NCI-H526 (cell line): ENCODE results near the gene NOS1.

ENCODE experiments used
- DNase-seq, 2 experiments: peaks; one replicate each; lab custom pipeline; 2025; lab: John Stamatoyannopoulos, UW

Gene NOS1

DNA sequence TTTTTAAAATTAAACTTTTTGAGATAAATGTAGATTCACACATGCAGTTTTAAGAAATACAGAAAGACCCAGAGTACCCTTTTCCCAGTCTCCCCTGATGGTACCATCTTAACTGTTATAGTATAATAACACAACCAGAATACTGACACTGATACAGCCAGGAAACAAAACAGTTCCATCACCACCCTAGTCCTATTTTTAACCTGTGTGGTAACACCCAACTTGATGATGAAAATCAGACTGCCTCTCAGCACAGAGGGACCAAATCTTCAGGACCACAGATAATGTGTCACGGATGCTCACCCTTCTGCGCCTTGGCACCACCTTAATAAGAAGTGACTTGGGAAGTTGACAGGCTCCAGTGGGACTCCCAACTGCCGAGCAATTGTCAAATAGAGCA, 189.3 kb downstream of the NOS1 start:
- DNase-seq, result no peak

DNA sequence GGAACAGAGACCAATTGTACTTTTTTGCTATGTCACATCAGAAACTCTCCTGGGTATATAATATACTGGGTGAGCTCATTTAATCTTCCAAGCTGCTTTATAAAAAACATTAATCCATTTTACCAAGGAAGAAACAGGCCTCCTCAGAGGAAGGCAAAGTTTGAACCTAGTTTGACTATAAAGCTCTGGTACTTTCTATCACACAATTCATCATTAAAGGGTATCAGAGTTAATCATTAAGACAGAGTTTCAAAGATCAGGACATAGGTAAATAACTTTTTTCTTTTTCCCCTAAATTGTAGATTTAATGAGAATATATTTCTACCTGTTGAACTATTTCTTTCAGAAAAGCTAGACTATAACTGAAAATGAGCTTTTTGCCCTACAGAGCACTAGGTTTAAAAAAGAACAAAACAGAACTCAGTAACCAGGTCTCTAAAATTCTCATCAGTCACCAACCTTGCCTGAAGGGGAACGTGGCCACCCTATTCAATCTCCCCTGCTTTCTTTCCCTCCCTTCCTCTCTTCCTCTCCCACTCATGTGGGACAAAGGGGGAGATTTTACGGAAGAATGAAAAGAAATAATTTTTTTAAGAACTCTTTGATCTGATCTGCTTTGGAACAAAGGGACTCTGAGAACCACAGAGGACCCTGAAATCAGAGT, 189.8 kb downstream of the NOS1 start:
- no peak for DNase-seq

DNA sequence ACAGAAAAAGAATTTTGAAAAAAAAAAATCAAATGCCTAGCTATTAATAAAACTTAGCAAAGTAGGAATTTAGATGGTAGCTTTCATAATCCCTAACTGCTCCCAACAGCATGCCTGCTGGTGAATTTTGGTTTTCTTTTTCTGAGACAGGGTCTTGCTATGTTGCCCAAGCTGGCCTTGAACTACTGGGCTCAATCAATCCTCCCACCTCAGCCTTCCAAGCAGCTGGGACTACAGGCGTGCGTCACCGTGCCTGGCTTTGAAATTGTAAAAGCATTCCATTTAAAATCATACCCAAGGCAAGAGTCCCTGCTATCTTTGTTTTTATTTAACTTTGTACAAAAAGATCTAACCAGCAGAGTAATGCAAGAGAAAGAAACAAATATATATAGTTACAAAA, 191.9 kb downstream of the NOS1 start:
- no peak for DNase-seq

DNA sequence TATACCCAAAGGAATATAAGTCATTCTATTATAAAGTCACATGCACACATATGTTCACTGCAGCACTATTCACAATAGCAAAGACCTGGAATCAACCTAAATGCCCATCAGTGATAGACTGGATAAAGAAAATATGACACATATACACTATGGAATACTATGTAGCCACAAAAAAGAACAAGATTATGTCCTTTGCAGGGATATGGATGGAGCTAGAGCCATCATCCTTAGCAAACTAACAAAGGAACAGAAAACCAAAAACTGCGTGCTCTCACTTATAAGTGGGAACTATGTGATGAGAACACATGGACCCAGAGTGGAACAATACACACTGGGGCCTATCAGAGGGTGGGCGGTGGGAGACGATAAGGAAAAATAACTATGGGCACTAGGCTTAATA, 192.4 kb downstream of the NOS1 start:
- DNase-seq, result no peak

DNA sequence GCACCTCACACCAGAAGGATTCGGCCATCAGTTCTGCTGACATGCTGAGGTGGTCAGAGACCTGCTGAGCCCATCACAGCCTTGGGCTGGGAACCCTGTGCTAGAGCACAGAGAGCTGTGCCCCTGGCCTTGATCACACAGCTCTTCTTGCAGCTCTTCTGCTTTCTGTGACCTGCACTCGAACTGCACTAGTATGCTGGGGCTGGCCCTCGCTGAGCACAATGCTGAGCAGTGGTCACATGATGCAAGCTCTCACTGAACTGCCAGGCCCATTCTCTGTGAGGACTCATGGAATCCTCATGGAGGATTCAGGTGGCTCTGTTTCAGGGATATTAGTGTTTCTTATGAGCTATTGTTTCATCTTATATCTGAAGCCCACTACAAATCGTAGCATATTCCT, 193.7 kb downstream of the NOS1 start:
- no peak for DNase-seq

DNA sequence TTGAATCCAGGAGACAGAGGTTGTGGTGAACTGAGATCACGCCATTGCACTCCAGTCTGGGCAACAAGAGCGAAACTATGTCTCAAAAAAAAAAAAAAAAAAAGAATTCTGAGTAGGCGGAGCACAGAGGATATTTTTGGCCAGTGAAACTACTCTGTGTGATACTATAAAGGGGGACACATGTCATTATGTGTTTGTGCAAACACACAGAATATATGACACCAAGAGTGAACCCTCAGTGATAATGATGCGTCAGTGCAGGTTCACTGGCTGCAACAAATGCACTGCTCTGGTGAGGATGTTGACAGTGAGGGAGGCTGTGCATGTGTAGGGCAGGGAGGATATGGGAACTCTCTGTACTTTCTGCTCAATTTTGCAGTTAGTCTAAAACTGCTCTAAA, 195.3 kb downstream of the NOS1 start:
- DNase-seq, result no peak

DNA sequence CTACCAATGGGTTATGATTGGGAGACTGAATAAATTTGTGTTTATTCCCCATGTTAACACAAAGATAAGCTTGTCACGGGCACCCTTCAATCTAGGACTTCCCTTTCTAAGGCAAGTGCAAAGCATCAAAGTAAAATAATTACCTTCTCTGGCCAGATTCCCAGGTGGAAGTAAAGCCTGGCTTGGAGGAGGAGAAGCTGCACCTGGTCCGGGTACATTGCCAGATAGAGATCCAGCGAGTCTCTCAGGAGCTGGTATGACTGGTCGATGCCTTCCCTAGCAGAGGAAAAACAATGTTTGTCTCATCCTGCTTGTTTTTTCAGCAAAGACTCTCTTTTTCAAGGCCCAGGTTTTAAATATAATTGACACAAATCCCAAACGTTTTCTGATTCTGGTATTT, 196.1 kb downstream of the NOS1 start:
- no peak for DNase-seq

DNA sequence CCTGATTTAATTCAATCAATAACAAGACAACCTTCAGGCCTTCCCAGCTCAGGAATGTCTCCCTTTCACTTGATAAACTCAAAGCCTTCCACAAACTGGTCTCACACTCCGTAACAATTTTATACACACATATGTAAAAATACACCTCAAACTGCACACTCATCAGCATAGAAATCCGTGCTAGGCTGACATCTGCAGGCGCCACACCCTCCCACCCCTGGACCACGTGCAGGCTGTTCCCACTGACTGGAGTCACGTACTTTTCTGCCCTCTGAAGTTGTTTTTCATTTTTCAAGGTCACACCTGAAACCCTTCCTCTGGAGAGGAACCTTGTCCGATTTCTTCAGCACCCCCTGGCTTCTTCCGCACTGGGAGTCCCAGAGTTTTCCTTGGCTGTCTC, 198.8 kb downstream of the NOS1 start:
- DNase-seq, result no peak

DNA sequence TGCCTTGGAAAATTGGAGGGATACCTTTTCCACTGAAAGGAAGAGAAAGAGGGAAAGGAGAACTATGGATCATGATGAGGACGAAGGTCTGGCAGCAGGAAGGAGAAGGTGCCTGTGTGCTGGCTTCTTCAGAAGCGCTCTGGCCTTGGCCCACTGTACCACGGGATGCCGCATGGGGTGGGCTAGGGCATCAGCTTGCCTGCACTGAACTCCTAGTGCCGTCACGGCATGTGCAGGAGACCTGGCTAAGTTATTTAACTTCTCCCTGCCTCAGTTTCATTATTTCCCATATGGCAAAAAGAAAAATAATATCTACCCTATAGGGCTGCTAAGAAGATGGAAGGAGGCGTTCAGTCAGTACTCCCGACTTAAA, 199.3 kb downstream of the NOS1 start:
- no peak for DNase-seq

DNA sequence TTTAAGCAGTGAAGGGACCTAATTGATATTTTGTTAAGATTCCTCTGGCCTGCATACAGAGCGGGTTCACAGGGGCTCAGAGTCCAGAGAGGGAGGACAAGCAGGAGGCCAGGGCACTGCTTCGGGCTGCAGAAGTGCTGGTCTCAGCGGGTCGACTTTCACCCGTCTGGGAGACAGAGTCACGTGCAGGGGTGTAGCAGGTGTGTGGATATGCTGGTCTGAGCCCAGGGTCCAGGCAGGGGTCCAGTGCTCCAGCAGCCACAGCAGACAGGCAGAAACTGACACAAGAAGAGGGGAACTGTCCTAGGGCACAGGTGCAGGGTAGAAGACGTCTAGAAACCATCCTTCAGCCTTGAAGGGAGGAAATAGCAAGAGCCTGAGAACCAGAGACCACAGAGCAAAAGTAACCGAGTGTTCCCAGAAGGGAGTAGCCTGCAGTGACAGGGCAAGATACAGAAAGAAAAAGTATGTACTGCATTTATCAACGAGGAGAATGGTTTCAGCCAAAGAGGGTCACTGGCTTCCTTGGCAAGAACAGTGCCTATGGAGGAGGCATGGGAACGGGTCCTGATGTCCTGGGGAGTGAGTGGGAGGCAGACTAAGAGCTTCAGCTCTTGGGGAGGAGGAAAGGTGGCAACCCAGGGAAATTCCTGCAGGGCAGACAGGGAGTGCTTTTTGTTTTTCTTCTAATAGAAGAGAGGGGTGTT, 199.8 kb downstream of the NOS1 start:
- DNase-seq, result no peak

DNA sequence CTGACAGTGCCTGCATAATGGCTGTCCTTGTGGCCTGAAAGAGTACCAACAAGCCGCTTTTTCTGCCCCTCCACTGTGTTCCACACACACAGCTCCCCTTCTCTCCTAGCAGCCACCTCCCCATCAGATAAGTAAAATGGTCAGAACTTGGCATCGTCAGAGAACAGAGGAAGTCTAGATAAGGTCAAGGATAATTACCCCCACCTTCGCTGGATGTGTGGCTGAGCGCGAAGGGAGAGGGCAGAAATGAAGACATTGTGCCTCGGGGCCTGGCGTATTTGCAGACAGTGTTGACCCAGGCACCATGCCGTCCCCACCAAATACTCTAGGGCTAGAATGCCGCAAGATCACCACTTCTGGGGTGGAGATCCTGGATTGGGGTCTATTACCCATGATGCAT, 201.8 kb downstream of the NOS1 start:
- DNase-seq, result no peak

DNA sequence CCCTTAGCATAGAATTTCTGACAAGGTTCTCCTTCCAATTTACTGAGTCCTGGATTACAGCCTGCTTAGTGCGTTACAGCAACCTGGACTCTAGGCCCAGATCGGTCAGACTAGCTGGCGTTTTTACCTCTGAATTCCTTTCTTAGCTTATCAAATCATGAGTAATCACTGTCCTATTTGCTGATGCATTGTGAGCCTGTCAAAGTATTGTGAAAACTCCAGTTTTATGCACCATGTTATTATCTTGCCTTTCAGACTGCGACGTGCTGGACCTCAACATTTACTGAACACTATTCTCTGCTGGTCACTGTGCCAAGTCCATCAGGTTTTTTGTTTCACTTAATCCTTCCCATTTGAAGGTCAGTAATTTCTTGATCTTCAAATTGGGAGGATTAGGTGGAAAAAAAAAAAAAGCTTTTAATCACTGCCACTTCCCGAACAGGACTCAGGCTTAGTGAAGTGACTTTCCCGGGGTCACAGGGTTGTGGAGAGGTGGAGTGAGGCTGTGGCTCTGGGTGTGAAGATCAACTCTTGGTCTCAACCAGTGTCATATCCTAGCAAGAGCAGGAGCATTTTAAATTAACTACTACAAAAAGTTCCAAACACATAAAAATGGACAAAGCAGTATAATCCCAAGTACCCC, 202.4 kb downstream of the NOS1 start:
- no peak for DNase-seq
